Islet precursor cell (in vitro differentiated cells): ENCODE measurements around the gene MS4A12.
"Not testable (repeated sequence)": the region's sequence is repeated elsewhere in the genome, so short reads cannot be mapped to it uniquely, and the experiment has no call there.

Experiments
- DNase-seq: peaks from one replicate; pipeline ENCODE4 v3.0.0-alpha.2; 2018

Gene MS4A12

GRCh38 chr11:60513496-60514460 lies 21.2 kb downstream of the MS4A12 start:
- DNase-seq: no peak

DNA sequence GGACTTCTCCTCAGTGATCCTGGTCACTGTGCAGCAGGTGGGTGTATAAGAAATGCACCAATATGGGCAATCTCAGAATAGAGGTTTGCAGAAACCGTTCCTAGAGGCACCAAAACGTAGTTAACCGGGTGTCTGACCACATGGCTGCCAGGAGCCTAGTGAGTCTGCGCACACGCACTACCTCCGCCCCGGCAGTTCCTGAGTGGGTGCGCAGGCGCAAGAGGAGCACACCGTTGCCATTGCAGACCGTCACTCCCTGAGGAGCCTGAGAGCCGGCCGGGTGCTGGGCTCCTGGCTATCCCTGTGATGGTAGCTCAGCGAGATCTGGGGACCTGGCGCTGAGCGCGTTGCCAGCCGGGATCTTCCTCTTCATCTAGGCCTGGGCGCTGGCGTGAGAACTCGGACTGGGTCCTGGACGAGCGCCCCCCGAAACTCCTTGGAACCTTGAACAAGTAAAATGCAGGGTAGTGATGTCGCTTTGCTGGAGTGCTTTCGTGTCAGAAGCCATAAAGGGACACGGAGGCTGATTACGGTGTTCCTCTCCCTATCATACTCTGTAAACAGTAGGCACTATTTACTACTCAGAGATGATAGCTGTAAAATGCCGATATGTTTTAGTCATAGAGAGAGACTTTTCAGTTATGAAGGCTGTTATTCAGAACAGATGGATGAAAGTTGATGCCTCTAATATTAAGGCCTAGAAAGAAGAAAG lies 22.7 kb downstream of the MS4A12 start, which contains the start of gene MS4A13:
Gene MS4A13 (plus strand): TSS at position 249 of the 712 bp plus-strand sequence. CDS start 2,692 bp downstream, outside the sequence.
- no peak for DNase-seq

DNA sequence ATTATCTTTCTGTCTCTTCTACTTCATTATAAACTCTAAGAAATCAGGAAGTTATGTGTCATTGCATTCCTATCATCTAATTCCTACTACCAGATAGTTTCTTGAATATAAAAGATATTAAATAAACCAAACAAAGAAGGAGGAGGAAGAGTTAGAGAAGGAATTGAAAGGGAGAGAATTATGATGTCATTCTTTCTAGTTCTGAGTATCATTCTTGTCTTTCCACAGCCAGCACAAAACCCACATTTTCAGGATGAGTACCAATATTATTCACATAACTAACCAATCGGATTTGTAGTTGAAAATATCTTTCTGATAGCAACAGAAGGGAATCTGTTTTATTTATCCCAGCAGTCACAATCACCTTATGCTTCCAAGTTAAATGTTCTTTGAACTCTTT lies 35.9 kb downstream of the MS4A12 start:
- DNase-seq: no peak

- no peak for DNase-seq
These were observed 36.4 kb downstream of the MS4A12 start for GRCh38 chr11:60528934-60529333.

- no peak for DNase-seq
These were observed 38.0 kb downstream of the MS4A12 start for GRCh38 chr11:60530454-60531100.

DNA sequence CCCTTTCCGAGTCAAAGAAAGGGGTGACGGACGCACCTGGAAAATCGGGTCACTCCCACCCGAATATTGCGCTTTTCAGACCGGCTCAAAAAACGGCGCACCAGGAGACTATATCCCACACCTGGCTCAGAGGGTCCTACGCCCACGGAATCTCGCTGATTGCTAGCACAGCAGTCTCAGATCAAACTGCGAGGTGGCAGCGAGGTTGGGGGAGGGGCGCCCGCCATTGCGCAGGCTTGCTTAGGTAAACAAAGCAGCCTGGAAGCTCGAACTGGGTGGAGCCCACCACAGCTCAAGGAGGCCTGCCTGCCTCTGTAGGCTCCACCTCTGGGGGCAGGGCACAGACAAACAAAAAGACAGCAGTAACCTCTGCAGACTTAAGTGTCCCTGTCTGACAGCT lies 39.8 kb downstream of the MS4A12 start:
- not testable (repeated sequence) for DNase-seq

DNA sequence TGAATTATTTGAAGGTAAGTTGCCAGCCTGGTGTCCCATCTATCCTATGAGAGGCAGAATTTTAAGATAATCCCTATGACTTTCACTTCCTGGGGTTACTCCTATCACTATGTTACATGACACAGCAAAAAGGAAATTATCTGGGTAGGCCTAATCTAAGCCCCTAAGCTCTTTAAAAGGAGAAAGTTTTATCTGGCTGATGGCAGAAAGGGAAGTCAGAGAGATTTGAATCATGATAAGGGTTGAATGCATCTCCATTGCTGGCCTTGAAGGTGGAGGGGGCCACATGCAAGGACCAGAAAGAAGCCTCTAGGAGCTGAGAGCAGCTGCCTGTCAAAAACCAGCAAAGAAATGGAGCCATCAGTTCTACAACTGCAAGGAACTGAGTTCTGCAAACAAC lies 46.0 kb downstream of the MS4A12 start:
- not testable (repeated sequence) for DNase-seq

DNA sequence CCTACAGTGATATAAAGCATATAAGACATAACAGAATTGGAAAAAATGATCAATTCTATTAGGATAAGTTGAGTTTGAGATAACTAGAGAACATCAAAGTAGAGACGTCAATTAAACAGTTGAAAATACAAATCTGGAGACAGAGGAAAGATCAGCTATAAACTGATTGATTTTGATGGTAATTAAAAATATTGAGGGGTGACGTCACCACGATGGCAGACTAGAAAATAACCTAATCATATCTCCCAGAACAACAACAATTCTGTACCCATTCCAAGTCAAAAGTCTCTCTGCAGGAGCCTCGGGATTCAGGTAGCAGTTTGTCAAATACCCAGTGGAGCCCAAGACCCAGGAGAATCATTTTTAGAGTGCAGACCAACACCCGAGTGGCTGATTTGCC lies 51.5 kb downstream of the MS4A12 start:
- no peak for DNase-seq
